Measurements from ENCODE around the gene ZNF892.
"Not testable (repeated sequence)": the region's sequence is repeated elsewhere in the genome, so short reads cannot be mapped to it uniquely, and the experiment has no call there.

Gene ZNF892

DNA sequence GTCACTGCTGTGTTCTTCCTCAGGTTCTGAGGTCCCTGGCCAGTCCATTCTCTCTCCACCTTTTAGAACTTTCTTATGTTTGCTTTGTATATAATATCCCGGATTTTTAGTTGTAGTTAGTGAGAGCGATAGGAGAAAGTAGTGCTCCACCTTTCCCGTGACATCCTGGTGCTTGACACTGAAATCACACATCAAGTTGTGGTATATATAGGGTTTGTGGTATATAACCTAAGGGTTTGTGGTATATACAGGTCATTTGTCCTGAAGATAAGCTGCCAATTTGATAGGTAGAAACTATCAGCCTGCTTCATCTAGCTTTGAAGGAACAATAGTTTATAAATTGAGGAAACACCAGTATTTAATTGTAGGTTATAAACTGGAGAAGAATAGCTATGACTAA lies 13.1 kb downstream of the ZNF892 start:
- DNase-seq (ENCODE audit: extremely low spot score, insufficient read length, low read depth) (no peak), FAIRE-seq (no peak)

DNA sequence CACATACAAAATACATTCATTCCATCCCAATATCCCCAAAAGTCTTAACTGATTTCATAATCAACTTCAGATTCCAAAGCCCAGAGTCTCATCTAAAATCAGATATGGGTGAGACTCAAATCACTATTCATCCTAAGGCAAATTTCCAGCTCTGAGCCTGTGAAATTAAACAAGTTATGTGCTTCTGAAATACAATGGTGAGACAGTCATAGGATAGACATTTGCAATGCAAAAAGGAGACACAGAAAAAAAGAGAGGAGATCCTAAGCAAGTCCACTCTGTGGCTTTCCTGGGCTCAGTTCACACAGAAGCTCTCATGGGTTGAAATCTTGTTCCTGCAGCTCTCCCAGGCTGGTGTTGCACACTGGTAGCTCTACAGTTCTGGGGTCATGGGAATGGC lies 18.3 kb downstream of the ZNF892 start:
- FAIRE-seq = no peak
- DNase-seq (ENCODE audit: extremely low spot score, insufficient read length, low read depth) = no peak

DNA sequence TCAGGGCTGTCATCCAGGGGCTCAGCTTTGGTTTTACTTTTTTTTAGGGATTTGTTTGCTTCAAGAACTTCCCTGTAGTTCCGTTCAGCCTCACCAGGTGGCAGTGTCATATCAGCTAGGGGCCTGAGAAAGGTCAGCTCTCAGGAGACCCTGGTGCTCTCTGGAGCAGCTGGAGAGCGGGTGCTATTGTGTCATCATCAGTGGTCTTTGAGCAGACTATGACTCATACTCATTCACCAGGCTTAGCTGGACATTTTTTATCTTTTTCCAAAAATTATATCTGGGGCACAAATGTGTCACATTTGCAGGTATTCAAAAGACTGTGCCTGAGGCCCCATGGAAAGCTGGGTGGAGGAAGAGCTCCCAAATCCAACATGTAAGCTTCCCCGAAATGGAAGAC lies 24.4 kb downstream of the ZNF892 start:
- DNase-seq (ENCODE audit: extremely low spot score, insufficient read length, low read depth) (peak; percentile 4), FAIRE-seq (no peak)

DNA sequence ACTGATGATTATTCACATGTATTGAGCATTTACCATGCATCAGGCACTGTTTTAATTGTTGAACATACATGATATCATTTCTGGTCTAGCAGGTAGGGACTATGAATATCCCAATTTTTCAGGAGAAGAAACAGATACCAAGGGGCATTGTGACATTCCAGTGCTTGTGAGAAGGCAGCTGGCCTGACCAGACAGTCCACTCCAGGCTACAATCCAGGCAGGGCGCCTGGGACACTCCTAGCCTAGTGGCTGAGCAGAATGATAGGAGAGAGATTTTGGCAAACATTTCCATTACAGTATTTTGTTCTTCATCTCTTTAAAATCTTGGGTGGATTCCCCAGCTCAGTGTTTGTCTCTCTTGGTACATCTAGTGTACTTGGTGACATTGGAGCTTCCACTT lies 24.9 kb downstream of the ZNF892 start:
- DNase-seq (ENCODE audit: extremely low spot score, insufficient read length, low read depth) (no peak), FAIRE-seq (no peak)

DNA sequence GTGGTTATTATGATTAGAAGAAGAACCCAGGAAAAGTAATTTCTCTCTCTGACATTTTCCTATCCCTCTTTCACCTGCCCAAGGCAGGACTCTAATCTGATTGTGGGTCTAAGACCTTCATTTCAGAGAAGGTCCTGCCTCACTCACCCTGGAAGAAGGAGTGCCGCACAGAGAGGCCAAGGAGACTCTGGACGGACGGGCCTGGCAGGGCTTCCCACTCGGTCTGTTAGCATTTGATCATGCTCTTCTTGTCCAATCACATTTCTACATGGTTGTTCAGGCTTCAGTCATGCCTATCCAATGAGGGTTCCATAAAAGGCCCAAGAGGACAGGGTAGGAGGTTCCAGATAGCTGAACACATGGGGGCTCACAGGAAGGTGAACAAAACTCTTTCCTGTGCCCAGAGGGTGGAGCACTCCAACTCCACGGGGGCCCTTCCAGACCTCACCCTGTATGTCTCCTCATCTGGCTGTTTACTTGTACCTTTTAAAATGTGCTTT lies 27.0 kb downstream of the ZNF892 start:
- no peak for FAIRE-seq
- no peak for DNase-seq (ENCODE audit: extremely low spot score, insufficient read length, low read depth)

DNA sequence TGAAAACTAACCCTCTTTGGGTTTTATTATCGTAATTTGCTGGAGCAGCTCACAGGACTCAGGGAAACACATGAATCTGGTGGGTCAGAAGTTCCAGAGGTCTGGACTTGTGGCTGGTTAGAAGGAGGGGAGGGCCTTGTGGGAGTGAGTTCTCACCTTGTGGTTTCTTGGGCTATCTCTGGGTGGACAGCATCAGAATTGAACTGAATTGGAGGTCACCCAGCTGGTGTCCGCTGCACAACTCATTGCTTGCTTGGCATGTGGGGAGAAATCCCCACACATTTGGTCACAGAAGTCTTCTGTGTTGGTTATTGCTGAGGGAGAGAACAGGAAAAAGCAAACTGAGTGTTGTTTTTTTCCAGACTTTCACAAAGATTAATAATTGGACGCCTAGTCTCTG lies 27.5 kb downstream of the ZNF892 start:
- DNase-seq (ENCODE audit: extremely low spot score, insufficient read length, low read depth) (no peak), FAIRE-seq (no peak)

GRCh38 chr2:95238131-95238530 lies 30.8 kb downstream of the ZNF892 start:
- no peak for FAIRE-seq
- DNase-seq (ENCODE audit: extremely low spot score, insufficient read length, low read depth) = no peak

DNA sequence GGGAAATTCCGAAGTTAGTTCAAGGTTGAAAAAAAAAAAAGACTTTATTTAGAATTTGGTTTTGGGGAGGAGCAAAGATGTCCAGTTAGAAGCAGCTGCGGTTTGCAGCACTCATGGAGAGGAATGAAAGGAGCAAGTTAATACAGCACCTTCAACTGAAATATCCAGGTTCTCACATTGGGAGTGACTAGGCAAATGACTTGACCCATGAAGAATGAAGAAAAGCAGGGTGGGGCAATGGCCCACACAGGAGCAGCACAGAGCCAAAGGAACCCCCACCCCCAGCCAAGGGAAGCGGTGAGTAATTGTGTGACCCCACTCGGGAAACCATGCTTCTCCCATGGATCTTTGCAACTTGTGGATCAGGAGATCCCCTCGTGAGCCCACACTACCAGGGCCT lies 32.8 kb downstream of the ZNF892 start:
- DNase-seq (ENCODE audit: extremely low spot score, insufficient read length, low read depth) = no peak
- no peak for FAIRE-seq

DNA sequence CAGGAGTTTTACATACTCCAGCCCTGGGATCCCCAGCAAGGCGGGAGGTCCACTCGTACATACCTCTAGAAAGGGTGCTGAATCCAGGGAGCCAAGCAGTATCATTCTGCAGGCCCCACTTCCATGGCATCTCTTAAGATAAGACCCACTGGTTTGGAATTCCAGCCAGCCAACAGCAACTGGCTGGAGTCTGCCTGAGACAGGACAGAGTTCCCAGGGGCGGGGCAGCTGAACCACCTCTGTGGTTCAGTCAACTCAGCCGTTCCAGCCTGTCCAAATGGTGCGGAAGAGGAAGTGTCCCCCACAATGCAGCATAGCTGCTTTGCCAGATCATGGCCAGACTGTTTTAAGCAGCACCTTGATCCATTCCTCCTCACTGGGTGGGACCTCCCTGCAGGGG lies 33.2 kb downstream of the ZNF892 start:
- FAIRE-seq (no peak), DNase-seq (ENCODE audit: extremely low spot score, insufficient read length, low read depth) (no peak)

- DNase-seq (ENCODE audit: extremely low spot score, insufficient read length, low read depth); FAIRE-seq: not testable (repeated sequence)
Measured at GRCh38 chr2:95242084-95242483, 34.8 kb downstream of the ZNF892 start.
